Measurements from ENCODE around the gene ELOVL2.

ELOVL2 gene

DNA sequence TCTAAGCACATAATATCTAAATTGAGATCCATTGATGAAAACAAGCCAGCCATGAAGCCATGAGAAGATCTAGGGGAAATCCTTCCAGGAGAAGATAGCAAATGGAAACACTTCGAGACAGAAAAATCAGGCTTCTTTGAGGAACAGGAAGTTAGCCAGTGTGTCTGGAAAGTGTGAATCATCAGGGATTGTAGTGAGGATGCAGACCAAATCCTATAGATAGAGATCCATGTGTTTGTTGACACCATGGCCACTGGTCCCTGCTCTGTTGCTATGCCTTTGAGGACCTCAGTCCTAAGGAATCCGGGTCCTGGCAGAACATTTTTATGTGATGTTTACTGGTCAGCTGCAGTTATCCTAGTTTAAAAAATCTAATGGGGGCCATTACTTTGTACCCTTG, 6.6 kb upstream of the ELOVL2 start:
- H3K4me3 ChIP-seq (ENCODE audit: low read length, poor library complexity, severe bottlenecking), result no peak overlapping the region
- TF ChIP-seq, protein P1, sequence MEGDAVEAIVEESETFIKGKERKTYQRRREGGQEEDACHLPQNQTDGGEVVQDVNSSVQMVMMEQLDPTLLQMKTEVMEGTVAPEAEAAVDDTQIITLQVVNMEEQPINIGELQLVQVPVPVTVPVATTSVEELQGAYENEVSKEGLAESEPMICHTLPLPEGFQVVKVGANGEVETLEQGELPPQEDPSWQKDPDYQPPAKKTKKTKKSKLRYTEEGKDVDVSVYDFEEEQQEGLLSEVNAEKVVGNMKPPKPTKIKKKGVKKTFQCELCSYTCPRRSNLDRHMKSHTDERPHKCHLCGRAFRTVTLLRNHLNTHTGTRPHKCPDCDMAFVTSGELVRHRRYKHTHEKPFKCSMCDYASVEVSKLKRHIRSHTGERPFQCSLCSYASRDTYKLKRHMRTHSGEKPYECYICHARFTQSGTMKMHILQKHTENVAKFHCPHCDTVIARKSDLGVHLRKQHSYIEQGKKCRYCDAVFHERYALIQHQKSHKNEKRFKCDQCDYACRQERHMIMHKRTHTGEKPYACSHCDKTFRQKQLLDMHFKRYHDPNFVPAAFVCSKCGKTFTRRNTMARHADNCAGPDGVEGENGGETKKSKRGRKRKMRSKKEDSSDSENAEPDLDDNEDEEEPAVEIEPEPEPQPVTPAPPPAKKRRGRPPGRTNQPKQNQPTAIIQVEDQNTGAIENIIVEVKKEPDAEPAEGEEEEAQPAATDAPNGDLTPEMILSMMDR (conservative IDR thresholded peaks at IDR 0.05; ENCODE audit: low read length), result no peak
- TF ChIP-seq EZH2phosphoT487 (IDR thresholded peaks at IDR 0.05; ENCODE audit: borderline replicate concordance), result no peak
- H3F3A ChIP-seq (ENCODE audit: low read depth), result no peaks in the 10 kb centered on the region
- no peaks in the 10 kb centered on the region for H3K27me3 ChIP-seq (ENCODE audit: insufficient read depth, low read length, poor library complexity, severe bottlenecking)
- H3K9ac ChIP-seq (ENCODE audit: low read depth, low read length, poor library complexity, severe bottlenecking), result no peak overlapping the region
- H3K36me3 ChIP-seq (ENCODE audit: insufficient read depth, low read length), result no peaks in the 10 kb centered on the region
- H3K4me1 ChIP-seq (ENCODE audit: insufficient read depth, low read length, poor library complexity, severe bottlenecking), result no peaks in the 10 kb centered on the region
- H3K9me3 ChIP-seq (ENCODE audit: insufficient read depth, low read depth, low read length), result no peaks in the 10 kb centered on the region
- no peaks in the 10 kb centered on the region for H3K79me2 ChIP-seq (ENCODE audit: insufficient read depth, low read length)
- H4K20me1 ChIP-seq (ENCODE audit: insufficient read depth, low read length, poor library complexity, severe bottlenecking), result no peaks in the 10 kb centered on the region
- H3K9me2 ChIP-seq (replicated peaks; ENCODE audit: low read depth, low read length), result no peaks in the 10 kb centered on the region
- H3K4me2 ChIP-seq (ENCODE audit: low read depth, low read length, poor library complexity, severe bottlenecking), result no peak overlapping the region
- H2AFZ ChIP-seq (ENCODE audit: low read length), result no peak overlapping the region

GRCh38 chr6:11044712-11045167, 635 bp upstream of the ELOVL2 start:
- H3K9me3 ChIP-seq (ENCODE audit: insufficient read depth, low read depth, low read length), result no peaks in the 10 kb centered on the region
- H3K9ac ChIP-seq (ENCODE audit: low read depth, low read length, poor library complexity, severe bottlenecking), result no peak overlapping the region
- TF ChIP-seq EZH2phosphoT487 (IDR thresholded peaks at IDR 0.05; ENCODE audit: borderline replicate concordance), result no peak
- TF ChIP-seq, protein P1 (conservative IDR thresholded peaks at IDR 0.05; ENCODE audit: low read length), result no peak
- no peak overlapping the region for H3K4me2 ChIP-seq (ENCODE audit: low read depth, low read length, poor library complexity, severe bottlenecking)
- H3F3A ChIP-seq (ENCODE audit: low read depth), result no peaks in the 10 kb centered on the region
- H2AFZ ChIP-seq (ENCODE audit: low read length), result no peak overlapping the region
- no peaks in the 10 kb centered on the region for H3K36me3 ChIP-seq (ENCODE audit: insufficient read depth, low read length)
- H3K4me3 ChIP-seq (ENCODE audit: low read length, poor library complexity, severe bottlenecking), result no peak overlapping the region
- no peaks in the 10 kb centered on the region for H3K27me3 ChIP-seq (ENCODE audit: insufficient read depth, low read length, poor library complexity, severe bottlenecking)
- no peaks in the 10 kb centered on the region for H4K20me1 ChIP-seq (ENCODE audit: insufficient read depth, low read length, poor library complexity, severe bottlenecking)
- H3K4me1 ChIP-seq (ENCODE audit: insufficient read depth, low read length, poor library complexity, severe bottlenecking), result no peaks in the 10 kb centered on the region
- no peaks in the 10 kb centered on the region for H3K79me2 ChIP-seq (ENCODE audit: insufficient read depth, low read length)
- no peaks in the 10 kb centered on the region for H3K9me2 ChIP-seq (replicated peaks; ENCODE audit: low read depth, low read length)

GRCh38 chr6:11043378-11043960, 636 bp downstream of the ELOVL2 start:
- H4K20me1 ChIP-seq (ENCODE audit: insufficient read depth, low read length, poor library complexity, severe bottlenecking), result no peaks in the 10 kb centered on the region
- H3K4me3 ChIP-seq (ENCODE audit: low read length, poor library complexity, severe bottlenecking), result no peak overlapping the region
- no peaks in the 10 kb centered on the region for H3K4me1 ChIP-seq (ENCODE audit: insufficient read depth, low read length, poor library complexity, severe bottlenecking)
- H3F3A ChIP-seq (ENCODE audit: low read depth), result no peaks in the 10 kb centered on the region
- no peaks in the 10 kb centered on the region for H3K27me3 ChIP-seq (ENCODE audit: insufficient read depth, low read length, poor library complexity, severe bottlenecking)
- H3K4me2 ChIP-seq (ENCODE audit: low read depth, low read length, poor library complexity, severe bottlenecking), result no peak overlapping the region
- no peaks in the 10 kb centered on the region for H3K79me2 ChIP-seq (ENCODE audit: insufficient read depth, low read length)
- TF ChIP-seq, protein P1 (conservative IDR thresholded peaks at IDR 0.05; ENCODE audit: low read length), result no peak
- H3K9ac ChIP-seq (ENCODE audit: low read depth, low read length, poor library complexity, severe bottlenecking), result no peak overlapping the region
- no peaks in the 10 kb centered on the region for H3K36me3 ChIP-seq (ENCODE audit: insufficient read depth, low read length)
- H3K9me3 ChIP-seq (ENCODE audit: insufficient read depth, low read depth, low read length), result no peaks in the 10 kb centered on the region
- H2AFZ ChIP-seq (ENCODE audit: low read length), result no peak overlapping the region
- H3K9me2 ChIP-seq (replicated peaks; ENCODE audit: low read depth, low read length), result no peaks in the 10 kb centered on the region
